Vagina (tissue), 2 donors: Measurements from ENCODE around the gene PRKCE.

Experiments
- CTCF ChIP-seq, 3 experiments: fragments of 450-650 bp in 2 of 3; fragments of 200-600 bp in 1 of 3; sonication (generic) in 1 of 3; IDR thresholded peaks; one replicate each; pipeline ENCODE4 v1.5.1; 2017 to 2019; ENCODE audit warnings: antibody characterized with exemption in 3 of 3, mild to moderate bottlenecking in 2 of 3, moderate library complexity in 2 of 3
- POLR2AphosphoS5 ChIP-seq, 2 donors: sonication (generic); formaldehyde crosslinking; IDR thresholded peaks; one replicate each; pipeline ENCODE4 v1.9.0; 2017; ENCODE audit warnings: antibody characterized with exemption in 2 of 2, mild to moderate bottlenecking in 2 of 2, low read depth in 1 of 2; ENCODE audit not compliant: insufficient read depth in 1 of 2

- TF ChIP-seq CTCF (IDR thresholded peaks at IDR 0.05) (no peak), POLR2AphosphoS5 (IDR thresholded peaks at IDR 0.05; ENCODE audit: insufficient read depth in 1 of 2, low read depth in 1 of 2) (no peak)
These were observed 232.1 kb downstream of the PRKCE start for GRCh38 chr2:45883603-45884000.
